ENCODE results near the gene ANAPC5.
A peak's percentile ranks its signal among the peaks of the same experiment; 100 is the strongest.
"Not testable (repeated sequence)": the region's sequence is repeated elsewhere in the genome, so short reads cannot be mapped to it uniquely, and the experiment has no call there.

The ANAPC5 gene

GRCh38 chr12:121310231-121310630 is 42.0 kb downstream of the ANAPC5 start:
- not testable (repeated sequence) for DNase-seq (ENCODE audit: low read depth)

- DNase-seq (ENCODE audit: low read depth), result not testable (repeated sequence)
Observed at GRCh38 chr12:121307397-121307796, 44.8 kb downstream of the ANAPC5 start.

- DNase-seq (ENCODE audit: low read depth), result no peak
Observed at GRCh38 chr12:121304306-121304705, 47.9 kb downstream of the ANAPC5 start.

- no peak for DNase-seq (ENCODE audit: low read depth)
Observed at GRCh38 chr12:121301876-121302275, 50.3 kb downstream of the ANAPC5 start.

- DNase-seq (ENCODE audit: low read depth), result no peak
Observed at GRCh38 chr12:121300083-121300819, 52.0 kb downstream of the ANAPC5 start.

- DNase-seq (ENCODE audit: low read depth), result no peak
Observed at GRCh38 chr12:121299662-121300061, 52.5 kb downstream of the ANAPC5 start.

GRCh38 chr12:121298411-121298810 is 53.8 kb downstream of the ANAPC5 start:
- not testable (repeated sequence) for DNase-seq (ENCODE audit: low read depth)

GRCh38 chr12:121297435-121297991 is 54.7 kb downstream of the ANAPC5 start:
- no peak for DNase-seq (ENCODE audit: low read depth)

GRCh38 chr12:121296618-121297434 is 55.4 kb downstream of the ANAPC5 start, which contains the start of gene CAMKK2:
Gene CAMKK2, minus strand, starts transcription at chr12:121296709. Its CDS starts 22,183 bp downstream, at chr12:121274526.
- DNase-seq (ENCODE audit: low read depth), result peak; percentile 80

- no peak for DNase-seq (ENCODE audit: low read depth)
Observed at GRCh38 chr12:121295746-121296617, 56.2 kb downstream of the ANAPC5 start.

- no peak for DNase-seq (ENCODE audit: low read depth)
Observed at GRCh38 chr12:121295116-121295745, 57.0 kb downstream of the ANAPC5 start.

- no peak for DNase-seq (ENCODE audit: low read depth)
Observed at GRCh38 chr12:121294151-121294889, 57.9 kb downstream of the ANAPC5 start.

- no peak for DNase-seq (ENCODE audit: low read depth)
Observed at GRCh38 chr12:121293603-121294002, 58.6 kb downstream of the ANAPC5 start.

GRCh38 chr12:121290410-121290809 is 61.8 kb downstream of the ANAPC5 start:
- no peak for DNase-seq (ENCODE audit: low read depth)

- DNase-seq (ENCODE audit: low read depth), result no peak
Observed at GRCh38 chr12:121289962-121290361, 62.2 kb downstream of the ANAPC5 start.

GRCh38 chr12:121288986-121289385 is 63.2 kb downstream of the ANAPC5 start:
- no peak for DNase-seq (ENCODE audit: low read depth)

- no peak for DNase-seq (ENCODE audit: low read depth)
Observed at GRCh38 chr12:121288158-121288845, 63.9 kb downstream of the ANAPC5 start.

GRCh38 chr12:121287267-121287954 is 64.8 kb downstream of the ANAPC5 start:
- DNase-seq (ENCODE audit: low read depth), result no peak

- DNase-seq (ENCODE audit: low read depth), result no peak
Observed at GRCh38 chr12:121285856-121286255, 66.4 kb downstream of the ANAPC5 start.
